OCI-LY7 (cell line): ENCODE data around the gene SLC5A1. TPM values are rescaled to one million over a fixed set of nuclear protein-coding genes. Genes with fewer than 3 reads are reported as not detected.

Experiments
- BruUV-seq: library from RNA; stranded (reverse); fragments of 400-500 nt; replicated peaks from 2 replicates; lab custom pipeline; 2021; lab: Mats Ljungman, UMichigan
- CTCF ChIA-PET: fragments of 300-600 bp; sonication (Branson Sonifier 250); formaldehyde crosslinking; loops from one replicate; lab custom pipeline; 2022; ENCODE audit warnings: antibody characterized with exemption; ENCODE audit not compliant: unreplicated experiment; lab: Charles Lee
- POLR2A ChIA-PET: fragments of 300-600 bp; sonication (Branson Sonifier 250); formaldehyde crosslinking; loops from one replicate; lab custom pipeline; 2022; ENCODE audit warnings: antibody characterized with exemption; lab: Charles Lee
- DNase-seq: peaks from one replicate; pipeline ENCODE4 v3.0.0-alpha.2; 2015; ENCODE audit warnings: low spot score
- H2AFZ ChIP-seq: fragments of 200-600 bp; sonication (generic), shearing (Covaris generic); 2 replicates; pipeline ENCODE4 v1.6.1; 2014; ENCODE audit warnings: mild to moderate bottlenecking, antibody characterized with exemption, low read length, moderate library complexity
- H3K27ac ChIP-seq: fragments of 200-600 bp; sonication (generic); 2 replicates; pipeline ENCODE4 v1.5.1; 2014; ENCODE audit warnings: mixed run types, low read depth, mild to moderate bottlenecking, moderate library complexity, low read length, inconsistent platforms; ENCODE audit not compliant: poor library complexity, severe bottlenecking
- H3K36me3 ChIP-seq: fragments of 200-600 bp; sonication (generic); 2 replicates; pipeline ENCODE4 v1.6.1; 2014; ENCODE audit warnings: mild to moderate bottlenecking, antibody characterized with exemption, low read length, moderate library complexity, mixed read lengths; ENCODE audit not compliant: insufficient read depth
- H3K4me1 ChIP-seq: fragments of 200-600 bp; sonication (generic); 2 replicates; pipeline ENCODE4 v1.5.1; 2014; ENCODE audit warnings: mild to moderate bottlenecking, low read length; ENCODE audit not compliant: insufficient read depth, poor library complexity, severe bottlenecking
- H3K4me2 ChIP-seq: fragments of 200-600 bp; sonication (generic); 2 replicates; pipeline ENCODE4 v1.6.1; 2014; ENCODE audit warnings: mild to moderate bottlenecking, low read length
- H3K4me3 ChIP-seq: fragments of 200-600 bp; sonication (generic); 2 replicates; pipeline ENCODE4 v1.5.1; 2014; ENCODE audit warnings: mild to moderate bottlenecking, low read depth, low read length; ENCODE audit not compliant: poor library complexity, severe bottlenecking
- H3K79me2 ChIP-seq: fragments of 200-600 bp; sonication (generic); 2 replicates; pipeline ENCODE4 v1.6.1; 2016; ENCODE audit warnings: low read depth, mild to moderate bottlenecking, low read length, moderate library complexity, mixed read lengths; ENCODE audit not compliant: insufficient read depth
- H3K9me2 ChIP-seq: fragments of 200-600 bp; sonication (generic); 2 replicates; pipeline ENCODE4 v1.6.1; 2016; ENCODE audit warnings: mild to moderate bottlenecking, low read length, mixed read lengths; ENCODE audit not compliant: insufficient read depth
- H3K9me3 ChIP-seq: fragments of 200-600 bp; sonication (generic); 2 replicates; pipeline ENCODE4 v1.6.1; 2014; ENCODE audit warnings: mild to moderate bottlenecking, mixed run types, low read length, mixed read lengths
- H4K20me1 ChIP-seq: fragments of 200-600 bp; sonication (generic); 2 replicates; pipeline ENCODE4 v1.6.1; 2014; ENCODE audit warnings: mild to moderate bottlenecking, antibody characterized with exemption, low read length, moderate library complexity, mixed read lengths; ENCODE audit not compliant: insufficient read depth
- CTCF ChIP-seq: fragments of 200-600 bp; sonication (generic); conservative IDR thresholded peaks from 2 replicates; pipeline ENCODE4 v1.5.1; 2014; ENCODE audit warnings: mild to moderate bottlenecking, antibody characterized with exemption, low read length, moderate library complexity, mixed read lengths
- EZH2phosphoT487 ChIP-seq: fragments of 200-600 bp; sonication (generic); IDR thresholded peaks from 2 replicates; pipeline ENCODE4 v1.6.1; 2018; ENCODE audit warnings: low read depth, borderline replicate concordance, mild to moderate bottlenecking, mixed run types, antibody characterized with exemption, low read length, moderate library complexity, mixed read lengths
- intact Hi-C: fragments of 100-400 bp; cut with micrococcal nuclease; formaldehyde crosslinking; loops from one replicate; pipeline ENCODE4 v1.10.0; 2022; ENCODE audit not compliant: unreplicated experiment
- total RNA-seq, 2 experiments: library from RNA; depleted of rRNA in 1 of 2; stranded (reverse); fragments of >200 nt in 1 of 2; shearing (Covaris generic) in 1 of 2; gene quantifications; 2 replicates each; pipeline ENCODE4 v1.2.3, GENCODE V29; 2014 to 2022

The SLC5A1 gene
- total RNA-seq, 2 experiments from 2014 or later: not detected

GRCh38 chr22:32016081-32016480, 27.0 kb upstream of the SLC5A1 start:
- CTCF ChIA-PET: no interaction called here
- Histone ChIP-seq H3K79me2 (no peaks in the 10 kb centered on the region), H4K20me1 (no peaks in the 10 kb centered on the region), H3K9me2 (no peaks in the 10 kb centered on the region), H3K27ac (no peak overlapping the region), H3K4me2 (no peak overlapping the region), H3K36me3 (no peaks in the 10 kb centered on the region), H3K9me3 (peaks cover 8% of the 10 kb centered on the region), H3K4me1 (no peaks in the 10 kb centered on the region), H2AFZ (no peak overlapping the region), H3K4me3 (no peak overlapping the region)
- no peak for TF ChIP-seq CTCF
- no peak for TF ChIP-seq EZH2phosphoT487
- BruUV-seq: no TSS peak
- intact Hi-C loops: no loop called here
- no peak for DNase-seq
- POLR2A ChIA-PET: interaction anchor here (0.6 kb wide), 1 partner anchor 26 kb away, joined by 3 read pairs; no protein-coding TSS in a partner anchor

GRCh38 chr22:32018056-32018455, 25.0 kb upstream of the SLC5A1 start:
- TF ChIP-seq CTCF: no peak
- TF ChIP-seq EZH2phosphoT487: no peak
- DNase-seq: no peak
- Histone ChIP-seq H4K20me1 (no peaks in the 10 kb centered on the region), H3K4me1 (no peaks in the 10 kb centered on the region), H3K9me3 (peaks cover 8% of the 10 kb centered on the region), H3K36me3 (no peaks in the 10 kb centered on the region), H3K4me2 (no peak overlapping the region), H3K79me2 (no peaks in the 10 kb centered on the region), H3K9me2 (no peaks in the 10 kb centered on the region), H3K27ac (no peak overlapping the region), H2AFZ (no peak overlapping the region), H3K4me3 (no peak overlapping the region)
- no TSS peak for BruUV-seq
- POLR2A ChIA-PET: interaction anchor here (1.1 kb wide), 1 partner anchor 20 kb away, joined by 3 read pairs; no protein-coding TSS in a partner anchor
- intact Hi-C loops: no loop called here
- CTCF ChIA-PET: no interaction called here

GRCh38 chr22:32020117-32020516, 22.9 kb upstream of the SLC5A1 start:
- no peak overlapping the region for H2AFZ ChIP-seq
- no peaks in the 10 kb centered on the region for H3K9me2 ChIP-seq
- no peaks in the 10 kb centered on the region for H3K36me3 ChIP-seq
- no TSS peak for BruUV-seq
- H3K27ac ChIP-seq: no peak overlapping the region
- no peaks in the 10 kb centered on the region for H4K20me1 ChIP-seq
- no peaks in the 10 kb centered on the region for H3K9me3 ChIP-seq
- DNase-seq: no peak
- ChIA-PET CTCF (no interaction called here), POLR2A (interaction anchor here (1.3 kb wide), 1 partner anchor 25 kb away, joined by 4 read pairs; no protein-coding TSS in a partner anchor)
- H3K4me1 ChIP-seq: no peaks in the 10 kb centered on the region
- no peaks in the 10 kb centered on the region for H3K79me2 ChIP-seq
- H3K4me3 ChIP-seq: no peak overlapping the region
- H3K4me2 ChIP-seq: no peak overlapping the region
- intact Hi-C loops: no loop called here
- TF ChIP-seq EZH2phosphoT487 (no peak), CTCF (no peak)
